ENCODE data around the gene PCBP1. TPM values are rescaled to one million over a fixed set of nuclear protein-coding genes. Genes with fewer than 3 reads are reported as not detected.

Gene PCBP1
- total and polyA plus RNA-seq, 9 of the 15 experiments (the other 6 are each of a cell fraction or from before 2014, with no cell fraction given) = 19.2 to 407 (median 78.1) TPM

- TF ChIP-seq HNRNPLL (IDR thresholded peaks at IDR 0.05; ENCODE audit: low read depth, low read length, poor library complexity, severe bottlenecking) (peak; percentile 89), NONO (IDR thresholded peaks at IDR 0.05; ENCODE audit: low read depth in 2 of 2, low read length in 1 of 2) (peak; percentile 20 to 28; a peak in 1 of 4 replicates), YY1 (IDR thresholded peaks at IDR 0.05; ENCODE audit: borderline replicate concordance in 1 of 3, control insufficient read depth in 1 of 3, extremely low read depth in 1 of 3, insufficient read depth in 3 of 3, insufficient read length in 1 of 3, insufficient replicate concordance in 2 of 3, low read depth in 1 of 3, low read length in 2 of 3) (peak in 1 of 3 experiments; percentile 16), MGA (IDR thresholded peaks at IDR 0.05) (peak; percentile 88), BHLHE40 (IDR thresholded peaks at IDR 0.05; ENCODE audit: low read length) (peak; percentile 55; the same call in 1 of the 2 replicates), E2F6 (IDR thresholded peaks at IDR 0.05; ENCODE audit: borderline replicate concordance in 1 of 2, extremely low read depth in 1 of 2, insufficient read depth in 1 of 2, insufficient read length in 1 of 2, low read depth in 1 of 2, low read length in 1 of 2, poor library complexity in 1 of 2, severe bottlenecking in 1 of 2) (peak; percentile 73 to 84), ZFX (CRISPR knock-in tag; IDR thresholded peaks at IDR 0.05) (peak; percentile 78), ZBTB7A (IDR thresholded peaks at IDR 0.05; ENCODE audit: borderline replicate concordance, control insufficient read depth, low read depth, low read length) (peak; percentile 74; the same call in 1 of the 2 replicates), NFIX (CRISPR knock-in tag; IDR thresholded peaks at IDR 0.05; ENCODE audit: low read depth) (no peak), ZNF175 (CRISPR knock-in tag; IDR thresholded peaks at IDR 0.05; ENCODE audit: low read depth) (peak; percentile 81; the same call in 1 of the 2 replicates), CREB1 (IDR thresholded peaks at IDR 0.05) (no peak), CREB1 (CRISPR knock-in tag; IDR thresholded peaks at IDR 0.05) (no peak), EGR1 (conservative IDR thresholded peaks at IDR 0.05) (peak; percentile 92), KLF13 (tag; IDR thresholded peaks at IDR 0.05; ENCODE audit: borderline replicate concordance, low read depth) (0 out of 2 replicates have a peak, but pooled peaks have one; percentile 29)
Observed at GRCh38 chr2:70124983-70125480, 37.8 kb downstream of the PCBP1 start (continued).

All from K562 (cell line).